H9 (cell line): ENCODE results near the gene DENND5A. TPM values are rescaled to one million over a fixed set of nuclear protein-coding genes. Genes with fewer than 3 reads are reported as not detected.

Experiments used
- DNase-seq: peaks from one replicate; pipeline ENCODE4 v3.0.0-alpha.2; 2017
- H2AFZ ChIP-seq: one replicate; pipeline ENCODE4 v1.6.1; 2013; ENCODE audit warnings: mild to moderate bottlenecking, low read length, control low read depth, moderate library complexity
- H2AK5ac ChIP-seq: 2 replicates; pipeline ENCODE4 v1.6.1; 2013; ENCODE audit warnings: low read length, control low read depth, mixed read lengths; ENCODE audit not compliant: insufficient read length
- H2BK120ac ChIP-seq: one replicate; pipeline ENCODE4 v1.6.1; 2013; ENCODE audit warnings: low read depth, mild to moderate bottlenecking, low read length, control low read depth, inconsistent platforms; ENCODE audit not compliant: poor library complexity, severe bottlenecking
- H2BK12ac ChIP-seq: 2 replicates; pipeline ENCODE4 v1.6.1; 2013; ENCODE audit warnings: low read length, control low read depth, mixed read lengths, low read depth; ENCODE audit not compliant: insufficient read length
- H2BK15ac ChIP-seq: 2 replicates; pipeline ENCODE4 v1.6.1; 2013; ENCODE audit warnings: low read depth, low read length, control low read depth
- H2BK20ac ChIP-seq: one replicate; pipeline ENCODE4 v1.6.1; 2013; ENCODE audit warnings: low read depth, mild to moderate bottlenecking, low read length, control low read depth, inconsistent platforms; ENCODE audit not compliant: poor library complexity, severe bottlenecking
- H2BK5ac ChIP-seq: 2 replicates; pipeline ENCODE4 v1.6.1; 2013; ENCODE audit warnings: low read length, control low read depth, mixed read lengths; ENCODE audit not compliant: insufficient read length
- H3K14ac ChIP-seq: 2 replicates; pipeline ENCODE4 v1.6.1; 2013; ENCODE audit warnings: low read length, control low read depth; ENCODE audit not compliant: insufficient read depth
- H3K18ac ChIP-seq: 2 replicates; pipeline ENCODE4 v1.6.1; 2013; ENCODE audit warnings: low read depth, mild to moderate bottlenecking, mixed read lengths, low read length, control low read depth; ENCODE audit not compliant: insufficient read length
- H3K23ac ChIP-seq: 2 replicates; pipeline ENCODE4 v1.6.1; 2013; ENCODE audit warnings: low read length, control low read depth, mixed read lengths, low read depth; ENCODE audit not compliant: insufficient read length
- H3K23me2 ChIP-seq: 2 replicates; pipeline ENCODE4 v1.6.1; 2013; ENCODE audit warnings: low read depth, mild to moderate bottlenecking, mixed read lengths, low read length, control low read depth; ENCODE audit not compliant: insufficient read length, poor library complexity, severe bottlenecking
- H3K27ac ChIP-seq: 2 replicates; pipeline ENCODE4 v1.5.1; 2013; ENCODE audit warnings: low read length, control low read depth, mixed read lengths, low read depth; ENCODE audit not compliant: insufficient read length
- H3K27me3 ChIP-seq: 2 replicates; pipeline ENCODE4 v1.6.1; 2013; ENCODE audit warnings: low read length, control low read depth, inconsistent platforms; ENCODE audit not compliant: insufficient read depth
- H3K4ac ChIP-seq: 2 replicates; pipeline ENCODE4 v1.6.1; 2013; ENCODE audit warnings: low read depth, mild to moderate bottlenecking, control low read depth, inconsistent platforms, low read length, moderate library complexity
- H3K4me1 ChIP-seq: 2 replicates; pipeline ENCODE4 v1.6.1; 2013; ENCODE audit warnings: low read length, control low read depth, inconsistent platforms; ENCODE audit not compliant: insufficient read depth
- H3K4me2 ChIP-seq: 2 replicates; pipeline ENCODE4 v1.6.1; 2013; ENCODE audit warnings: low read length, control low read depth, mixed read lengths; ENCODE audit not compliant: insufficient read length, insufficient read depth
- H3K56ac ChIP-seq: 2 replicates; pipeline ENCODE4 v1.6.1; 2013; ENCODE audit warnings: low read depth, mild to moderate bottlenecking, mixed read lengths, low read length, control low read depth; ENCODE audit not compliant: insufficient read length
- H3K79me1 ChIP-seq: 2 replicates; pipeline ENCODE4 v1.6.1; 2013; ENCODE audit warnings: low read depth, mild to moderate bottlenecking, moderate library complexity, low read length, control low read depth, inconsistent platforms; ENCODE audit not compliant: insufficient read depth, poor library complexity, severe bottlenecking
- H3K79me2 ChIP-seq: 2 replicates; pipeline ENCODE4 v1.6.1; 2013; ENCODE audit warnings: low read length, control low read depth, inconsistent platforms; ENCODE audit not compliant: insufficient read depth
- H3K9ac ChIP-seq: 2 replicates; pipeline ENCODE4 v1.6.1; 2013; ENCODE audit warnings: low read length, control low read depth, mixed read lengths; ENCODE audit not compliant: insufficient read length; ENCODE audit errors: extremely low read depth
- H3K9me3 ChIP-seq: one replicate; pipeline ENCODE4 v1.6.1; 2013; ENCODE audit warnings: low read depth, low read length, inconsistent platforms; ENCODE audit not compliant: control insufficient read depth
- H3T11ph ChIP-seq: one replicate; pipeline ENCODE4 v1.6.1; 2013; ENCODE audit warnings: mild to moderate bottlenecking, low read length, control low read depth, inconsistent platforms
- H4K20me1 ChIP-seq: one replicate; pipeline ENCODE4 v1.6.1; 2013; ENCODE audit not compliant: control insufficient read depth, insufficient read length, insufficient read depth
- H4K5ac ChIP-seq: 2 replicates; pipeline ENCODE4 v1.6.1; 2013; ENCODE audit warnings: low read depth, mild to moderate bottlenecking, mixed read lengths, low read length, control low read depth; ENCODE audit not compliant: insufficient read length
- H4K8ac ChIP-seq: replicated peaks from 2 replicates; pipeline ENCODE4 v1.6.1; 2013; ENCODE audit warnings: low read length, control low read depth, mixed read lengths, low read depth; ENCODE audit not compliant: insufficient read length
- H4K91ac ChIP-seq: 2 replicates; pipeline ENCODE4 v1.6.1; 2013; ENCODE audit warnings: low read depth, mild to moderate bottlenecking, moderate library complexity, mixed read lengths, low read length, control low read depth; ENCODE audit not compliant: insufficient read length
- H3K27ac Mint-ChIP-seq, 3 experiments: 2 replicates in 2 of 3; 3 replicates in 1 of 3; pipeline ENCODE4 v1.8.0; 2020 to 2021; ENCODE audit warnings: mixed read lengths in 3 of 3, mild to moderate bottlenecking in 1 of 3, moderate library complexity in 1 of 3
- H3K27me3 Mint-ChIP-seq: 2 replicates; pipeline ENCODE4 v1.8.0; 2021; ENCODE audit warnings: low read depth, mild to moderate bottlenecking, moderate library complexity, mixed read lengths
- H3K36me3 Mint-ChIP-seq, 3 experiments: 2 replicates in 2 of 3; 3 replicates in 1 of 3; pipeline ENCODE4 v1.8.0; 2020 to 2021; ENCODE audit warnings: low read depth in 3 of 3, mixed read lengths in 3 of 3; ENCODE audit not compliant: insufficient read depth in 1 of 3
- H3K4me1 Mint-ChIP-seq, 2 experiments: 2 replicates each; pipeline ENCODE4 v1.8.0; 2020; ENCODE audit warnings: mixed read lengths in 2 of 2
- H3K4me3 Mint-ChIP-seq, 2 experiments: 2 replicates in 1 of 2; 3 replicates in 1 of 2; pipeline ENCODE4 v1.8.0; 2020 to 2021; ENCODE audit warnings: mild to moderate bottlenecking in 2 of 2, mixed read lengths in 2 of 2, moderate library complexity in 1 of 2
- H3K9me3 Mint-ChIP-seq, 2 experiments: 2 replicates in 1 of 2; 3 replicates in 1 of 2; pipeline ENCODE4 v1.8.0; 2020; ENCODE audit warnings: mild to moderate bottlenecking in 2 of 2, mixed read lengths in 2 of 2, moderate library complexity in 1 of 2
- CTCF ChIP-seq: fragments of 200-600 bp; sonication (generic); conservative IDR thresholded peaks from 3 replicates; pipeline ENCODE4 v1.8.0; 2021; ENCODE audit warnings: antibody characterized with exemption, mild to moderate bottlenecking
- WGBS: extraction: QIAGEN DNeasy Blood & Tissue Kit; methylation state at CpG from one replicate; pipeline ENCODE4 v1.1.7; 2013; ENCODE audit warnings: missing lambda C conversion rate, low lambda C conversion rate, mixed read lengths; ENCODE audit not compliant: insufficient read length; ENCODE audit errors: extremely low coverage; 5-methylcytosine and 5-hydroxymethylcytosine counted together
- total RNA-seq: library from RNA; stranded (reverse); gene quantifications from 2 replicates; pipeline ENCODE4 v1.2.1, GENCODE V29; 2021

DENND5A gene
- total RNA-seq, 1 experiment from 2014 or later = 59.6 TPM

GRCh38 chr11:9103542-9104276 is 161.4 kb downstream of the DENND5A start:
- Histone ChIP-seq H3K9ac (no peak overlapping the region), H4K5ac (no peak overlapping the region), H3K56ac (no peak overlapping the region), H2BK15ac (no peak overlapping the region), H3K27me3 (no peaks in the 10 kb centered on the region), H3T11ph (no peak overlapping the region), H3K18ac (no peak overlapping the region), H2BK20ac (no peak overlapping the region), H2AK5ac (no peak overlapping the region), H3K79me2 (no peaks in the 10 kb centered on the region), H3K23me2 (no peaks in the 10 kb centered on the region), H3K14ac (no peak overlapping the region), H2BK12ac (peak overlapping the region; percentile 65), H2BK120ac (no peak overlapping the region), H2AFZ (no peak overlapping the region), H3K27ac (no peak overlapping the region), H3K23ac (no peak overlapping the region), H3K4ac (no peak overlapping the region), H3K4me1 (no peaks in the 10 kb centered on the region), H4K8ac (no peak overlapping the region), H4K91ac (no peak overlapping the region), H3K79me1 (no peaks in the 10 kb centered on the region), H3K4me2 (no peak overlapping the region), H3K9me3 (no peaks in the 10 kb centered on the region), H2BK5ac (no peak overlapping the region), H4K20me1 (no peaks in the 10 kb centered on the region)
- WGBS = no CpG with 5 or more reads among the region's 7 CpGs
- DNase-seq = no peak
- H3K4me3 Mint-ChIP-seq = no peak overlapping the region
- no peaks in the 10 kb centered on the region for H3K27me3 Mint-ChIP-seq
- H3K36me3 Mint-ChIP-seq = no peaks in the 10 kb centered on the region; a peak in 1 of 7 replicates
- H3K4me1 Mint-ChIP-seq = peaks cover 4 to 7% of the 10 kb centered on the region in 2 experiments; a peak in 3 of 4 replicates
- H3K9me3 Mint-ChIP-seq = no peaks in the 10 kb centered on the region
- no peak for TF ChIP-seq CTCF
- no peak overlapping the region for H3K27ac Mint-ChIP-seq
